WTC11 (cell line): ENCODE results near the gene DCP1B. TPM values are rescaled to one million over a fixed set of nuclear protein-coding genes. Genes with fewer than 3 reads are reported as not detected.

ENCODE experiments used
- ATAC-seq: fragments of 200-7000 bp; cut with Tn5 transposase; 2 replicates; pipeline ENCODE4 v1.10.0; 2021; ENCODE audit warnings: mild to moderate bottlenecking, moderate library complexity
- CTCF ChIA-PET: fragments of 300-600 bp; sonication (Branson Sonifier 250); formaldehyde crosslinking; loops from one replicate; lab custom pipeline; 2021; ENCODE audit warnings: antibody characterized with exemption; lab: Charles Lee
- POLR2A ChIA-PET: fragments of 350-600 bp; sonication (Branson Sonifier 250); formaldehyde crosslinking; loops from one replicate; lab custom pipeline; 2021; ENCODE audit warnings: antibody characterized with exemption; lab: Charles Lee
- DNase-seq: peaks from one replicate; pipeline ENCODE4 v3.0.0; 2021; ENCODE audit warnings: low spot score
- H3K27ac Mint-ChIP-seq: 2 replicates; pipeline ENCODE4 v1.8.0; 2021; ENCODE audit warnings: mixed read lengths
- H3K27me3 Mint-ChIP-seq: 2 replicates; pipeline ENCODE4 v1.8.0; 2021; ENCODE audit warnings: low read depth, mild to moderate bottlenecking, moderate library complexity, mixed read lengths
- H3K36me3 Mint-ChIP-seq: 2 replicates; pipeline ENCODE4 v1.8.0; 2021; ENCODE audit warnings: mixed read lengths
- H3K4me1 Mint-ChIP-seq: 2 replicates; pipeline ENCODE4 v1.8.0; 2022; ENCODE audit warnings: mixed read lengths
- H3K4me3 Mint-ChIP-seq: 2 replicates; pipeline ENCODE4 v1.8.0; 2021; ENCODE audit warnings: mild to moderate bottlenecking, moderate library complexity, mixed read lengths
- H3K9me3 Mint-ChIP-seq: 2 replicates; pipeline ENCODE4 v1.8.0; 2021; ENCODE audit warnings: mixed read lengths
- ATF6 ChIP-seq: sonication (generic); formaldehyde crosslinking; IDR thresholded peaks from 2 replicates; pipeline ENCODE4 v1.8.1; 2023; ENCODE audit warnings: mild to moderate bottlenecking, missing genetic modification reagents
- FOXP1 ChIP-seq: sonication (generic); formaldehyde crosslinking; IDR thresholded peaks from 2 replicates; pipeline ENCODE4 v1.8.0; 2022; ENCODE audit warnings: missing genetic modification reagents, mild to moderate bottlenecking, moderate library complexity, borderline replicate concordance
- GTF2I ChIP-seq: fragments of 250-450 bp; sonication (Bioruptor Pico); conservative IDR thresholded peaks from 2 replicates; pipeline ENCODE4 v1.4.0; 2021; ENCODE audit warnings: mild to moderate bottlenecking
- HMGXB4 ChIP-seq: sonication (generic); formaldehyde crosslinking; IDR thresholded peaks from 2 replicates; pipeline ENCODE4 v1.8.1; 2023; ENCODE audit warnings: mild to moderate bottlenecking, moderate library complexity, missing genetic modification reagents
- PRDM15 ChIP-seq: sonication (generic); formaldehyde crosslinking; IDR thresholded peaks from 2 replicates; pipeline ENCODE4 v1.8.0; 2022; ENCODE audit warnings: missing genetic modification reagents
- SOX15 ChIP-seq: fragments of 250-450 bp; sonication (Bioruptor Pico); IDR thresholded peaks from 2 replicates; pipeline ENCODE4 v1.9.0; 2021; ENCODE audit warnings: mild to moderate bottlenecking
- TP53 ChIP-seq: sonication (generic); formaldehyde crosslinking; IDR thresholded peaks from 2 replicates; pipeline ENCODE4 v1.8.1; 2023; ENCODE audit warnings: mild to moderate bottlenecking, missing genetic modification reagents
- USF1 ChIP-seq: sonication (generic); formaldehyde crosslinking; IDR thresholded peaks from 2 replicates; pipeline ENCODE4 v1.8.0; 2022; ENCODE audit warnings: mild to moderate bottlenecking, missing genetic modification reagents
- ZNF138 ChIP-seq: sonication (generic); formaldehyde crosslinking; conservative IDR thresholded peaks from 2 replicates; pipeline ENCODE4 v1.8.1; 2022; ENCODE audit warnings: mild to moderate bottlenecking, moderate library complexity, missing genetic modification reagents
- ZNF317 ChIP-seq: sonication (generic); formaldehyde crosslinking; IDR thresholded peaks from 2 replicates; pipeline ENCODE4 v1.8.1; 2023; ENCODE audit warnings: low read depth, mild to moderate bottlenecking, moderate library complexity, missing genetic modification reagents, borderline replicate concordance
- ZSCAN18 ChIP-seq: fragments of 250-450 bp; sonication (Bioruptor Pico); IDR thresholded peaks from 2 replicates; pipeline ENCODE4 v2.1.2; 2022; ENCODE audit warnings: mild to moderate bottlenecking, moderate library complexity
- total RNA-seq: library from RNA; stranded (reverse); gene quantifications from 3 replicates; pipeline ENCODE4 v1.2.3, GENCODE V29; 2021

Gene DCP1B
- total RNA-seq, 1 experiment from 2014 or later: 25.1 TPM

- no peak for TF ChIP-seq TP53 (CRISPR knock-in tag)
These were observed 66.6 kb downstream of the DCP1B start (continued) for GRCh38 chr12:1937481-1938224.

- Mint-ChIP-seq H3K4me1 (peaks cover 4% of the 10 kb centered on the region), H3K36me3 (peaks cover 6% of the 10 kb centered on the region), H3K4me3 (no peak overlapping the region), H3K9me3 (no peaks in the 10 kb centered on the region), H3K27ac (no peak overlapping the region; the same call in 1 of the 2 replicates), H3K27me3 (no peaks in the 10 kb centered on the region)
- POLR2A ChIA-PET: no interaction called here
- CTCF ChIA-PET: no interaction called here
- DNase-seq (no peak), ATAC-seq (no peak)
- no peak for TF ChIP-seq FOXP1 (CRISPR knock-in tag)
- TF ChIP-seq, all 79 proteins: peak for 0
These were observed 67.6 kb downstream of the DCP1B start for GRCh38 chr12:1936406-1937320.

- Mint-ChIP-seq H3K27ac (no peak overlapping the region), H3K36me3 (peaks cover under 1% of the 10 kb centered on the region; the same call in 1 of the 2 replicates), H3K4me1 (peaks cover 4% of the 10 kb centered on the region), H3K9me3 (no peaks in the 10 kb centered on the region), H3K27me3 (no peaks in the 10 kb centered on the region), H3K4me3 (no peak overlapping the region)
- ATAC-seq: no peak
- POLR2A ChIA-PET: no interaction called here
- no peak for DNase-seq
- CTCF ChIA-PET: no interaction called here
- TF ChIP-seq ZSCAN18 (no peak), ZNF138 (CRISPR knock-in tag) (no peak), SOX15 (CRISPR knock-in tag) (no peak), PRDM15 (CRISPR knock-in tag) (no peak), ZNF317 (CRISPR knock-in tag) (no peak), USF1 (CRISPR knock-in tag) (no peak), ATF6 (CRISPR knock-in tag) (no peak), HMGXB4 (CRISPR knock-in tag) (no peak), GTF2I (CRISPR knock-in tag) (no peak)
These were observed 68.4 kb downstream of the DCP1B start for GRCh38 chr12:1935700-1936378.
